Gastroesophageal sphincter (tissue), 4 donors: ENCODE results near the gene STEAP3. TPM values are rescaled to one million over a fixed set of nuclear protein-coding genes. Genes with fewer than 3 reads are reported as not detected.

Experiments
- ATAC-seq: fragments of 150-250 bp; one replicate; pipeline ENCODE4 v1.9.1; 2016; ENCODE audit warnings: mild to moderate bottlenecking, moderate library complexity
- H3K27ac ChIP-seq, 4 donors: fragments of 200-600 bp; sonication (generic) in 3 of 4; 1 replicate in 3 of 4; 2 replicates in 1 of 4; pipeline ENCODE4 v1.5.1; 2016 to 2019
- H3K27me3 ChIP-seq: fragments of 200-600 bp; sonication (generic); one replicate; pipeline ENCODE4 v1.5.1; 2019
- H3K36me3 ChIP-seq, 2 donors: fragments of 200-600 bp; sonication (generic); one replicate each; pipeline ENCODE4 v1.5.1; 2019; ENCODE audit warnings: control low read depth in 1 of 2
- H3K4me1 ChIP-seq, 3 donors: fragments of 200-600 bp; sonication (generic); 1 replicate in 2 of 3; 2 replicates in 1 of 3; pipeline ENCODE4 v1.5.1; 2016 to 2019; ENCODE audit warnings: control low read depth in 2 of 3
- H3K4me3 ChIP-seq, 2 donors: fragments of 200-600 bp; sonication (generic); one replicate each; pipeline ENCODE4 v1.5.1; 2019; ENCODE audit warnings: mild to moderate bottlenecking in 1 of 2, moderate library complexity in 1 of 2
- H3K9me3 ChIP-seq, 3 donors: fragments of 200-600 bp; sonication (generic); one replicate each; pipeline ENCODE4 v1.5.1; 2017 to 2019; ENCODE audit warnings: control low read depth in 2 of 3
- EP300 ChIP-seq: sonication (generic); formaldehyde crosslinking; IDR thresholded peaks from one replicate; pipeline ENCODE4 v1.6.1; 2017; ENCODE audit warnings: antibody characterized with exemption, mild to moderate bottlenecking
- POLR2A ChIP-seq, 2 donors: fragments of 450-650 bp; IDR thresholded peaks; one replicate each; pipeline ENCODE4 v1.6.1; 2017; ENCODE audit warnings: antibody characterized with exemption in 2 of 2, mild to moderate bottlenecking in 2 of 2, moderate library complexity in 1 of 2
- POLR2AphosphoS5 ChIP-seq: sonication (generic); formaldehyde crosslinking; IDR thresholded peaks from one replicate; pipeline ENCODE4 v1.6.1; 2017; ENCODE audit warnings: antibody characterized with exemption
- WGBS, 2 donors: methylation state at CpG; one replicate each; pipeline ENCODE4 v1.1.5; 2018; ENCODE audit warnings: low coverage in 1 of 2; 5-methylcytosine and 5-hydroxymethylcytosine counted together
- total RNA-seq, 4 donors: library from RNA; depleted of rRNA; stranded (reverse); fragments of >200 nt; gene quantifications; one replicate each; pipeline ENCODE4 v1.1.0, GENCODE V29; 2016
- TF ChIP-seq, protein P1 (sequence below), 4 experiments: fragments of 200-600 bp in 2 of 4; fragments of 450-650 bp in 2 of 4; sonication (generic) in 1 of 4; IDR thresholded peaks; one replicate each; pipeline ENCODE4 v1.5.1; 2017 to 2019; ENCODE audit warnings: antibody characterized with exemption in 4 of 4, mild to moderate bottlenecking in 2 of 4, moderate library complexity in 2 of 4

STEAP3 gene
- total RNA-seq, 4 donors from 2014 or later = 2.0 to 10.6 (median 4.6) TPM

DNA sequence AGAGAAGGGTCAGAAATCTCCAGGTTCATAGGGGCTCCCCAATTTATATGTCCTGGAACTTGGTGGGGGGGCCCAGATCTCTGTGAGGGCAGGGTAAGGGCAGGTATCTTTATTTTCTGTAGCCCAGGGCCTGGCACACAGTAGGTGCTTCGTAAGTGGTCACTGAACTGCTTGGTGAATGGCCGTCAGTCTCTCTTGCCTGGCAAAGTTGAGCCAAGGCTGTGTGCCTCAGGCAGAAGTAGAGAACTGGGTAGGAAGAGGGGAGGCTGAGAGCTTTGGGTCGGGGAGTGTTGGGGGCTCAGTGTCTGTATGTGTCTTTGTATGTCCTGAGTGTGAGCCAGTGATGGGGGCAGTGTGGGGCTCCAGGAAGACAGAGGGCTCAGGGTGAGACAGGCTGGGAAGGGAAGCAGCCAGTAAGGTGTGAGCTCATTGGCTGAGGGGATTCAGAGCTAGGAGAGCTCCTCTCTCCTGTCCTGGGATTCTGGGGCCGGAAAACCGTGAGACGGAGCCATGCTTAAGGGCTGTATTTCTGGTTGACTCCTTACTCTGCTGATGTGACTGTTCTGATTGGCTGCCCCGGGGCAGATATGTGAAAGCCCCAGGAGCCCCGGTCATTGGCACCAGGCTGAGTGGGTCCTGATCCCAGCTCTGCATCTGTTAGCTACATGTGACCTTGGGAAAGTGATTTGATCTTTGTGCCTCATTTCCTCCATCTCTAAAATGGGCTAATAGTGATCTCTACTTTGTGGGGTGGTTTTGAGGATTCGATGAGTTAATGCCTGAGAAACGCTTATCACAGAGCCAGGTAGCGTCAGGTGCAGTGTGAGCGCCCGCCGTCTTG is 30.3 kb downstream of the STEAP3 start:
- Histone ChIP-seq H3K9me3 (no peaks in the 10 kb centered on the region), H3K36me3 (peaks cover 0 to 19% of the 10 kb centered on the region in 2 donors), H3K4me3 (no peak overlapping the region), H3K27ac (no peak overlapping the region), H3K27me3 (no peaks in the 10 kb centered on the region), H3K4me1 (peaks cover 0 to 11% (median 0%) of the 10 kb centered on the region in 3 donors)
- TF ChIP-seq, protein P1, sequence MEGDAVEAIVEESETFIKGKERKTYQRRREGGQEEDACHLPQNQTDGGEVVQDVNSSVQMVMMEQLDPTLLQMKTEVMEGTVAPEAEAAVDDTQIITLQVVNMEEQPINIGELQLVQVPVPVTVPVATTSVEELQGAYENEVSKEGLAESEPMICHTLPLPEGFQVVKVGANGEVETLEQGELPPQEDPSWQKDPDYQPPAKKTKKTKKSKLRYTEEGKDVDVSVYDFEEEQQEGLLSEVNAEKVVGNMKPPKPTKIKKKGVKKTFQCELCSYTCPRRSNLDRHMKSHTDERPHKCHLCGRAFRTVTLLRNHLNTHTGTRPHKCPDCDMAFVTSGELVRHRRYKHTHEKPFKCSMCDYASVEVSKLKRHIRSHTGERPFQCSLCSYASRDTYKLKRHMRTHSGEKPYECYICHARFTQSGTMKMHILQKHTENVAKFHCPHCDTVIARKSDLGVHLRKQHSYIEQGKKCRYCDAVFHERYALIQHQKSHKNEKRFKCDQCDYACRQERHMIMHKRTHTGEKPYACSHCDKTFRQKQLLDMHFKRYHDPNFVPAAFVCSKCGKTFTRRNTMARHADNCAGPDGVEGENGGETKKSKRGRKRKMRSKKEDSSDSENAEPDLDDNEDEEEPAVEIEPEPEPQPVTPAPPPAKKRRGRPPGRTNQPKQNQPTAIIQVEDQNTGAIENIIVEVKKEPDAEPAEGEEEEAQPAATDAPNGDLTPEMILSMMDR (IDR thresholded peaks at IDR 0.05) = no peak
- TF ChIP-seq EP300 (no peak), POLR2AphosphoS5 (no peak), POLR2A (IDR thresholded peaks at IDR 0.05) (no peak)
- no peak for ATAC-seq
- 82 to 97% methylated on average over 3 to 7 of the region's 14 CpGs for WGBS, 2 donors

DNA sequence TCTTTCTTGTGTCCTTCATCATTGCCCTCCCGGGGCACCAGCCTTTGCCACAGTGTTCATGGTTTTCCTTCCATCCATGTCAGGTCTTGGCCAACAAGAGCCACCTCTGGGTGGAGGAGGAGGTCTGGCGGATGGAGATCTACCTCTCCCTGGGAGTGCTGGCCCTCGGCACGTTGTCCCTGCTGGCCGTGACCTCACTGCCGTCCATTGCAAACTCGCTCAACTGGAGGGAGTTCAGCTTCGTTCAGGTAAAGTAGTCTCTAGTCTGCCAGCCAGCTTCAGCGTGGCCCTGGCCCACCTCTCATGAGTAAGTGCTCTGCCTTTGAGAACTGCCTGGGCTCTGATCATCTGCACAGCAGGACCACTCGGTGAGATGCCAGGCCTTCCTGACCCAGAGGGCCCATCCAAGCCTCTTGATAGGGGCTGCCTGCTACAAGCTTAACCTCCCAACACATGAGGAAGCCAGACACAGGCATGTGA is 31.0 kb downstream of the STEAP3 start:
- 83 to 96% methylated on average over 1 to 5 of the region's 10 CpGs for WGBS, 2 donors
- ATAC-seq = no peak

DNA sequence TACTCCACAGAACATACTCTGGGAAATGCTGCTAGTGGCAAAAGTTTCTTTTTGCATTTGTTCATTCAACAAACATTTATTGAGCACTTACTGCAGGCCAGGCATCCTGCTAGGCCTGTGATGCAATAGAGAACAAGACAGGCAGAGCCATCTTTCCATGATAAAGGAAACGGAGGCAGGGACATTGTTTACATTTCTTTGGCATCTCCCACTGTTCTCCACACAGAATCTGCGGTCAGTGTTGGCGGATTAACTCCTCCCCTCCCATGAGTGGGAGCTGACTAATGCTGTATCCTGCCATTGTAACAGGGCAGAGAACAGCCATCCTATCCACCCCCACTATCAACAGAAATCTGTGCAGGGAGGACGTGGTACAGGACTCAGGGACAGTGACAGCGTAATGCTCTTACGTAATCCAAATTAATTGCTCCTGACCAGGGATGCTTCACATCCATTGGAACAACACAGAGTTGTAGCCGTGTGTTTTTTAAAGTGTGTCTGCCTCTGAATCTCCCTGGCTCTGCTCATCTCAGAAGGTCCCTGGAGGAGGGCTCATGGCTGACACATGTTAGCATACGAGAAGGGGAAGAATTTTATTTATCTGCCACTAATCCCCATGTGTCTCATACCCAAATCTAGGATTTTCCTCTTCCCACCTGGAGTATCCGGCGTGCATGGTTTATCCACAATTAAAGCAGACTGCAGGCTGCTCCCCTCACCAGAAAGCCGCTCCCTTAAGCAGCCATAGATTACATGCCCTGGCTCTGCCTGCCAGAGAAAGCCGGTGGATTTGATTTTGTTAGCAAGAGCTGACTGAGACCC is 32.3 kb downstream of the STEAP3 start:
- H3K4me1 ChIP-seq = peaks cover 0 to 11% (median 0%) of the 10 kb centered on the region in 3 donors
- ATAC-seq = no peak
- no peaks in the 10 kb centered on the region for H3K9me3 ChIP-seq
- no peaks in the 10 kb centered on the region for H3K27me3 ChIP-seq
- WGBS, 2 donors = 37 to 56% methylated on average over 3 to 11 of the region's 12 CpGs
- H3K36me3 ChIP-seq = peaks cover 0 to 5% of the 10 kb centered on the region in 2 donors
- no peak overlapping the region for H3K4me3 ChIP-seq
- H3K27ac ChIP-seq = no peak overlapping the region
- TF ChIP-seq EP300 (no peak), POLR2A (IDR thresholded peaks at IDR 0.05) (no peak), POLR2AphosphoS5 (no peak)
- TF ChIP-seq, protein P1 (IDR thresholded peaks at IDR 0.05) = no peak

More for the DNA sequence above, 31.0 kb downstream of the STEAP3 start:
- H3K9me3 ChIP-seq = no peaks in the 10 kb centered on the region
- no peaks in the 10 kb centered on the region for H3K27me3 ChIP-seq
- TF ChIP-seq POLR2A (IDR thresholded peaks at IDR 0.05) = no peak
- no peak for TF ChIP-seq POLR2AphosphoS5
- no peak for TF ChIP-seq EP300
- TF ChIP-seq, protein P1 (IDR thresholded peaks at IDR 0.05) = no peak
- no peak overlapping the region for H3K27ac ChIP-seq
- H3K4me3 ChIP-seq = no peak overlapping the region
- H3K4me1 ChIP-seq = peaks cover 0 to 11% (median 0%) of the 10 kb centered on the region in 3 donors
- H3K36me3 ChIP-seq = peaks cover 0 to 15% of the 10 kb centered on the region in 2 donors

DNA sequence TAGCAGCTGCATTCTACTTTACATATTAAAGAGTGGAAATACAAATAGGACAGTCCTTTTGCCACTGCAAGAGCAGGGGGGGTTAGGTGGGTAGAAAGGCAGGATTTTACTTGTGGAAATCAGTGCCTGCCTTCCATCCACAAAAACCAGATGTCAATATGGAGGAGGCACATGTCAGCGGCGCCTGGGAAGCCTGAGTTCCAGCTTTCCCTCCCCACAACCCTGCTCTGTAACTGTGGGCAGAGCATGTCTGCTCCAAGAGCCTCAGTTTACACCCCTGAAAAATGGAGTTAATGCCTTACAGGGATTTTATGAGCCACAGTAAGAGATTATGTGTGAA is 32.9 kb downstream of the STEAP3 start:
- ATAC-seq = no peak
- peaks cover 0 to 5% of the 10 kb centered on the region in 2 donors for H3K36me3 ChIP-seq
- no peaks in the 10 kb centered on the region for H3K27me3 ChIP-seq
- no peak overlapping the region for H3K27ac ChIP-seq
- peaks cover 0 to 11% (median 0%) of the 10 kb centered on the region in 3 donors for H3K4me1 ChIP-seq
- no peak overlapping the region for H3K4me3 ChIP-seq
- H3K9me3 ChIP-seq = no peaks in the 10 kb centered on the region
- no peak for TF ChIP-seq POLR2A (IDR thresholded peaks at IDR 0.05)
- no peak for TF ChIP-seq EP300
- TF ChIP-seq POLR2AphosphoS5 = no peak
- TF ChIP-seq, protein P1 (IDR thresholded peaks at IDR 0.05) = no peak
- WGBS, 2 donors = 80% methylated on average over 1 of the region's 2 CpGs; no CpG with 5 or more reads in 1 of the 2 donors
